ENCODE measurements around the gene CLIC3.

The CLIC3 gene

GRCh38 chr9:136980669-136981478, 15.5 kb downstream of the CLIC3 start:
- Histone ChIP-seq H3K27me3 (ENCODE audit: control insufficient read depth, insufficient read depth, low read length) (peaks cover 10% of the 10 kb centered on the region), H3K9me3 (ENCODE audit: control insufficient read depth, insufficient read depth, low read length) (no peaks in the 10 kb centered on the region), H3K4me1 (ENCODE audit: control insufficient read depth, insufficient read depth, low read length) (no peaks in the 10 kb centered on the region), H3K4me3 (ENCODE audit: low read depth, low read length) (no peak overlapping the region), H3K9ac (ENCODE audit: low read depth, low read length) (no peak overlapping the region), H3K36me3 (ENCODE audit: control insufficient read depth, insufficient read depth, low read length) (no peaks in the 10 kb centered on the region)

- H3K9ac ChIP-seq (ENCODE audit: low read depth, low read length), result no peak overlapping the region
- H3K27me3 ChIP-seq (ENCODE audit: control insufficient read depth, insufficient read depth, low read length), result peaks cover 8% of the 10 kb centered on the region
These were observed 16.4 kb downstream of the CLIC3 start for GRCh38 chr9:136979769-136980587.

GRCh38 chr9:136978865-136979544, 17.4 kb downstream of the CLIC3 start:
- Histone ChIP-seq H3K9ac (ENCODE audit: low read depth, low read length) (no peak overlapping the region), H3K4me3 (ENCODE audit: low read depth, low read length) (peak overlapping the region; percentile 50), H3K27me3 (ENCODE audit: control insufficient read depth, insufficient read depth, low read length) (peaks cover 5% of the 10 kb centered on the region), H3K36me3 (ENCODE audit: control insufficient read depth, insufficient read depth, low read length) (no peaks in the 10 kb centered on the region), H3K4me1 (ENCODE audit: control insufficient read depth, insufficient read depth, low read length) (no peaks in the 10 kb centered on the region), H3K9me3 (ENCODE audit: control insufficient read depth, insufficient read depth, low read length) (no peaks in the 10 kb centered on the region)

More at GRCh38 chr9:136979769-136980587, 16.4 kb downstream of the CLIC3 start:
- no peaks in the 10 kb centered on the region for H3K4me1 ChIP-seq (ENCODE audit: control insufficient read depth, insufficient read depth, low read length)
- no peaks in the 10 kb centered on the region for H3K36me3 ChIP-seq (ENCODE audit: control insufficient read depth, insufficient read depth, low read length)
- no peaks in the 10 kb centered on the region for H3K9me3 ChIP-seq (ENCODE audit: control insufficient read depth, insufficient read depth, low read length)
- H3K4me3 ChIP-seq (ENCODE audit: low read depth, low read length), result no peak overlapping the region

- no peaks in the 10 kb centered on the region for H3K27me3 ChIP-seq (ENCODE audit: control insufficient read depth, insufficient read depth, low read length)
- H3K9ac ChIP-seq (ENCODE audit: low read depth, low read length), result no peak overlapping the region
- no peaks in the 10 kb centered on the region for H3K4me1 ChIP-seq (ENCODE audit: control insufficient read depth, insufficient read depth, low read length)
- H3K4me3 ChIP-seq (ENCODE audit: low read depth, low read length), result peak overlapping the region; percentile 68
- H3K9me3 ChIP-seq (ENCODE audit: control insufficient read depth, insufficient read depth, low read length), result no peaks in the 10 kb centered on the region
- no peaks in the 10 kb centered on the region for H3K36me3 ChIP-seq (ENCODE audit: control insufficient read depth, insufficient read depth, low read length)
These were observed 18.1 kb downstream of the CLIC3 start for GRCh38 chr9:136978073-136978864.

GRCh38 chr9:136977649-136978072, 18.7 kb downstream of the CLIC3 start:
- Histone ChIP-seq H3K9ac (ENCODE audit: low read depth, low read length) (no peak overlapping the region), H3K27me3 (ENCODE audit: control insufficient read depth, insufficient read depth, low read length) (no peaks in the 10 kb centered on the region), H3K4me3 (ENCODE audit: low read depth, low read length) (peak overlapping the region; percentile 68), H3K4me1 (ENCODE audit: control insufficient read depth, insufficient read depth, low read length) (no peaks in the 10 kb centered on the region), H3K36me3 (ENCODE audit: control insufficient read depth, insufficient read depth, low read length) (no peaks in the 10 kb centered on the region), H3K9me3 (ENCODE audit: control insufficient read depth, insufficient read depth, low read length) (no peaks in the 10 kb centered on the region)

- H3K36me3 ChIP-seq (ENCODE audit: control insufficient read depth, insufficient read depth, low read length), result no peaks in the 10 kb centered on the region
- no peak within 1 kb of the TSS for H3K9ac ChIP-seq (ENCODE audit: low read depth, low read length)
- no peaks in the 10 kb centered on the region for H3K4me1 ChIP-seq (ENCODE audit: control insufficient read depth, insufficient read depth, low read length)
- no peaks in the 10 kb centered on the region for H3K27me3 ChIP-seq (ENCODE audit: control insufficient read depth, insufficient read depth, low read length)
- peak within 1 kb of the TSS; percentile 68 for H3K4me3 ChIP-seq (ENCODE audit: low read depth, low read length)
- H3K9me3 ChIP-seq (ENCODE audit: control insufficient read depth, insufficient read depth, low read length), result no peaks in the 10 kb centered on the region
These were observed 19.1 kb downstream of the CLIC3 start, which contains the start of gene PTGDS for GRCh38 chr9:136977223-136977622. PTGDS (plus strand) TSS chr9:136977504; CDS start chr9:136977579, 75 bp downstream.

- Histone ChIP-seq H3K4me3 (ENCODE audit: low read depth, low read length) (no peak overlapping the region), H3K4me1 (ENCODE audit: control insufficient read depth, insufficient read depth, low read length) (no peaks in the 10 kb centered on the region), H3K9ac (ENCODE audit: low read depth, low read length) (no peak overlapping the region), H3K36me3 (ENCODE audit: control insufficient read depth, insufficient read depth, low read length) (no peaks in the 10 kb centered on the region), H3K9me3 (ENCODE audit: control insufficient read depth, insufficient read depth, low read length) (no peaks in the 10 kb centered on the region), H3K27me3 (ENCODE audit: control insufficient read depth, insufficient read depth, low read length) (no peaks in the 10 kb centered on the region)
These were observed 20.7 kb downstream of the CLIC3 start for GRCh38 chr9:136975644-136976043.

GRCh38 chr9:136974817-136975535, 21.4 kb downstream of the CLIC3 start:
- no peak overlapping the region for H3K4me3 ChIP-seq (ENCODE audit: low read depth, low read length)
- H3K4me1 ChIP-seq (ENCODE audit: control insufficient read depth, insufficient read depth, low read length), result no peaks in the 10 kb centered on the region
- H3K9ac ChIP-seq (ENCODE audit: low read depth, low read length), result no peak overlapping the region
- H3K27me3 ChIP-seq (ENCODE audit: control insufficient read depth, insufficient read depth, low read length), result no peaks in the 10 kb centered on the region
- no peaks in the 10 kb centered on the region for H3K36me3 ChIP-seq (ENCODE audit: control insufficient read depth, insufficient read depth, low read length)
- no peaks in the 10 kb centered on the region for H3K9me3 ChIP-seq (ENCODE audit: control insufficient read depth, insufficient read depth, low read length)

- H3K4me1 ChIP-seq (ENCODE audit: control insufficient read depth, insufficient read depth, low read length), result no peaks in the 10 kb centered on the region
- H3K9ac ChIP-seq (ENCODE audit: low read depth, low read length), result no peak overlapping the region
- no peaks in the 10 kb centered on the region for H3K9me3 ChIP-seq (ENCODE audit: control insufficient read depth, insufficient read depth, low read length)
- H3K27me3 ChIP-seq (ENCODE audit: control insufficient read depth, insufficient read depth, low read length), result no peaks in the 10 kb centered on the region
- no peaks in the 10 kb centered on the region for H3K36me3 ChIP-seq (ENCODE audit: control insufficient read depth, insufficient read depth, low read length)
- H3K4me3 ChIP-seq (ENCODE audit: low read depth, low read length), result no peak overlapping the region
These were observed 22.4 kb downstream of the CLIC3 start for GRCh38 chr9:136973618-136974617.

- no peak overlapping the region for H3K9ac ChIP-seq (ENCODE audit: low read depth, low read length)
- H3K36me3 ChIP-seq (ENCODE audit: control insufficient read depth, insufficient read depth, low read length), result no peaks in the 10 kb centered on the region
- H3K9me3 ChIP-seq (ENCODE audit: control insufficient read depth, insufficient read depth, low read length), result no peaks in the 10 kb centered on the region
- H3K4me1 ChIP-seq (ENCODE audit: control insufficient read depth, insufficient read depth, low read length), result no peaks in the 10 kb centered on the region
- no peak overlapping the region for H3K4me3 ChIP-seq (ENCODE audit: low read depth, low read length)
- H3K27me3 ChIP-seq (ENCODE audit: control insufficient read depth, insufficient read depth, low read length), result no peaks in the 10 kb centered on the region
These were observed 23.6 kb downstream of the CLIC3 start for GRCh38 chr9:136972743-136973142.

Measured in iPS-15b (cell line).